Neural cell (in vitro differentiated cells): Measurements from ENCODE around the gene FBLN2. TPM values are rescaled to one million over a fixed set of nuclear protein-coding genes. Genes with fewer than 3 reads are reported as not detected.

Experiments
- H2AFZ ChIP-seq: fragments of 200-600, 300-800 bp; sonication (generic), shearing (Covaris generic); 2 replicates; pipeline ENCODE4 v1.6.0; 2014; ENCODE audit warnings: low read depth, mild to moderate bottlenecking, antibody characterized with exemption, low read length, moderate library complexity
- H3F3A ChIP-seq: fragments of 200-600 bp; shearing (Covaris generic); 2 replicates; pipeline ENCODE4 v1.6.1; 2016; ENCODE audit warnings: mild to moderate bottlenecking, moderate library complexity, mixed read lengths, antibody characterized with exemption, low read length; ENCODE audit not compliant: insufficient read depth, poor library complexity, severe bottlenecking
- H3K27ac ChIP-seq: fragments of 200-600, 300-800 bp; sonication (generic), shearing (Covaris generic); 2 replicates; pipeline ENCODE4 v1.5.1; 2014; ENCODE audit warnings: mild to moderate bottlenecking, low read length, moderate library complexity
- H3K27me3 ChIP-seq: fragments of 300-800, 200-600 bp; sonication (generic), shearing (Covaris generic); 2 replicates; pipeline ENCODE4 v1.6.0; 2014; ENCODE audit warnings: mild to moderate bottlenecking, low read depth, low read length, moderate library complexity; ENCODE audit not compliant: insufficient read depth
- H3K36me3 ChIP-seq: fragments of 300-800, 200-600 bp; sonication (generic), shearing (Covaris generic); 2 replicates; pipeline ENCODE4 v1.5.1; 2014; ENCODE audit warnings: mild to moderate bottlenecking, antibody characterized with exemption, low read length, moderate library complexity; ENCODE audit not compliant: insufficient read depth
- H3K4me2 ChIP-seq: fragments of 300-800, 200-600 bp; sonication (generic), shearing (Covaris generic); 2 replicates; pipeline ENCODE4 v1.6.0; 2014; ENCODE audit warnings: mild to moderate bottlenecking, low read length
- H3K4me3 ChIP-seq: fragments of 300-800, 200-600 bp; sonication (generic), shearing (Covaris generic); 2 replicates; pipeline ENCODE4 v1.5.1; 2014; ENCODE audit warnings: mild to moderate bottlenecking, low read length, moderate library complexity
- H3K79me2 ChIP-seq: fragments of 200-600 bp; shearing (Covaris generic); replicated peaks from 2 replicates; pipeline ENCODE4 v1.6.0; 2014; ENCODE audit warnings: mild to moderate bottlenecking, low read length, moderate library complexity; ENCODE audit not compliant: insufficient read depth
- H3K9ac ChIP-seq: fragments of 300-800, 200-600 bp; sonication (generic), shearing (Covaris generic); 2 replicates; pipeline ENCODE4 v1.6.1; 2016; ENCODE audit warnings: mild to moderate bottlenecking, low read length, mixed read lengths
- H3K9me2 ChIP-seq: fragments of 200-600 bp; shearing (Covaris generic); 2 replicates; pipeline ENCODE4 v1.6.1; 2016; ENCODE audit warnings: mild to moderate bottlenecking, low read length, mixed read lengths; ENCODE audit not compliant: insufficient read depth
- H3K9me3 ChIP-seq: fragments of 200-600, 300-800 bp; sonication (generic), shearing (Covaris generic); 2 replicates; pipeline ENCODE4 v1.6.1; 2016; ENCODE audit warnings: mild to moderate bottlenecking, mixed run types, low read length, moderate library complexity, mixed read lengths
- H4K20me1 ChIP-seq: fragments of 200-600 bp; shearing (Covaris generic); 2 replicates; pipeline ENCODE4 v1.6.1; 2016; ENCODE audit warnings: mild to moderate bottlenecking, mixed run types; ENCODE audit not compliant: insufficient read depth
- EP300 ChIP-seq: fragments of 450-650 bp; conservative IDR thresholded peaks from 2 replicates; pipeline ENCODE4 v1.6.1; 2014; ENCODE audit warnings: antibody characterized with exemption, mild to moderate bottlenecking, moderate library complexity; ENCODE audit not compliant: poor library complexity, severe bottlenecking
- EZH2 ChIP-seq: fragments of 200-600, 300-800 bp; shearing (Covaris generic), sonication (generic); IDR thresholded peaks from 2 replicates; pipeline ENCODE4 v1.6.1; 2014; ENCODE audit warnings: antibody characterized with exemption, low read length, borderline replicate concordance, mild to moderate bottlenecking; ENCODE audit not compliant: insufficient read depth, poor library complexity, severe bottlenecking
- MXI1 ChIP-seq: fragments of 450-650 bp; conservative IDR thresholded peaks from 2 replicates; pipeline ENCODE4 v1.6.1; 2014; ENCODE audit warnings: antibody characterized with exemption, mild to moderate bottlenecking; ENCODE audit not compliant: poor library complexity, severe bottlenecking
- POLR2AphosphoS5 ChIP-seq: IDR thresholded peaks from 2 replicates; pipeline ENCODE4 v1.6.1; 2012
- RAD21 ChIP-seq: fragments of 450-650 bp; conservative IDR thresholded peaks from 2 replicates; pipeline ENCODE4 v1.6.1; 2014; ENCODE audit warnings: antibody characterized with exemption, mild to moderate bottlenecking, moderate library complexity
- SMC3 ChIP-seq: fragments of 450-650 bp; conservative IDR thresholded peaks from 2 replicates; pipeline ENCODE4 v1.6.1; 2014; ENCODE audit warnings: antibody characterized with exemption, mild to moderate bottlenecking, moderate library complexity; ENCODE audit not compliant: poor library complexity
- TAF1 ChIP-seq: IDR thresholded peaks from 2 replicates; pipeline ENCODE4 v1.6.1; 2012; ENCODE audit warnings: low read depth
- polyA plus RNA-seq: library from polyadenylated mRNA; depleted of rRNA; stranded (reverse); fragments of >200 nt; gene quantifications from 2 replicates; pipeline ENCODE4 v1.2.3, GENCODE V29; 2014
- TF ChIP-seq, protein P1 (sequence below): fragments of 450-650 bp; IDR thresholded peaks from 2 replicates; pipeline ENCODE4 v1.5.1; 2014; ENCODE audit warnings: antibody characterized with exemption, mild to moderate bottlenecking, moderate library complexity; ENCODE audit not compliant: poor library complexity, severe bottlenecking
- TF ChIP-seq, protein P2 (sequence below): IDR thresholded peaks from 2 replicates; pipeline ENCODE4 v1.6.1; 2012; ENCODE audit warnings: borderline replicate concordance

FBLN2 gene
- polyA plus RNA-seq, 1 donor from 2014 or later, result 0.37 TPM

DNA sequence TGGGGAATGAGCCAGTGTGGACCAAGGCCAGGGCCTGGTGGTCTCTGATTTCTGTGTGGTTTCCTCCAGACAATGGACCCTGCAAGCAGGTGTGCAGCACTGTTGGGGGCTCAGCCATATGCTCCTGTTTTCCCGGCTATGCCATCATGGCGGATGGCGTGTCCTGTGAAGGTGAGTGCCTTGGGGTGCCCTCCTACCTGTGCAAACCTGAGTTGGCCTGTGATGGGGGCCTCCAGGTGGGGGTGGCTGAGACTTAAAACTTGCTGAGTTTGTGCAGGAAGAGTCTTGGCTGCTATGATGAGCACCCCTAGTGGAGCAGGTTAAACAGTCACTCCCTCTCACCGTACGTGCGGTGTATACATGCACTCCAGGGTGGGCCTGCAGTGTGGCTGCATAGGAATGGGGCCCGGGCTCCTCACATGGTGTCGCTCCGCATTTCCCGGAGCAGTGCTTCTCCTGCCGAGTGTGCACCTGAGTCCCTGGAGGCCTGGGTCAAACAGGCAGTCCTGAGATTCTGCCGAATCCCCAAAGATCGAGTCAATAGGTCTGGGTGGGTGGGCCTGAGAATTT, 70.8 kb downstream of the FBLN2 start:
- H3K9me3 ChIP-seq, result no peaks in the 10 kb centered on the region
- no peaks in the 10 kb centered on the region for H3K36me3 ChIP-seq
- H4K20me1 ChIP-seq, result no peaks in the 10 kb centered on the region
- no peak overlapping the region for H3K4me3 ChIP-seq
- H3F3A ChIP-seq, result no peaks in the 10 kb centered on the region
- TF ChIP-seq, protein P1, sequence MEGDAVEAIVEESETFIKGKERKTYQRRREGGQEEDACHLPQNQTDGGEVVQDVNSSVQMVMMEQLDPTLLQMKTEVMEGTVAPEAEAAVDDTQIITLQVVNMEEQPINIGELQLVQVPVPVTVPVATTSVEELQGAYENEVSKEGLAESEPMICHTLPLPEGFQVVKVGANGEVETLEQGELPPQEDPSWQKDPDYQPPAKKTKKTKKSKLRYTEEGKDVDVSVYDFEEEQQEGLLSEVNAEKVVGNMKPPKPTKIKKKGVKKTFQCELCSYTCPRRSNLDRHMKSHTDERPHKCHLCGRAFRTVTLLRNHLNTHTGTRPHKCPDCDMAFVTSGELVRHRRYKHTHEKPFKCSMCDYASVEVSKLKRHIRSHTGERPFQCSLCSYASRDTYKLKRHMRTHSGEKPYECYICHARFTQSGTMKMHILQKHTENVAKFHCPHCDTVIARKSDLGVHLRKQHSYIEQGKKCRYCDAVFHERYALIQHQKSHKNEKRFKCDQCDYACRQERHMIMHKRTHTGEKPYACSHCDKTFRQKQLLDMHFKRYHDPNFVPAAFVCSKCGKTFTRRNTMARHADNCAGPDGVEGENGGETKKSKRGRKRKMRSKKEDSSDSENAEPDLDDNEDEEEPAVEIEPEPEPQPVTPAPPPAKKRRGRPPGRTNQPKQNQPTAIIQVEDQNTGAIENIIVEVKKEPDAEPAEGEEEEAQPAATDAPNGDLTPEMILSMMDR, result no peak
- TF ChIP-seq SMC3, result no peak
- no peak for TF ChIP-seq EP300
- TF ChIP-seq, protein P2, sequence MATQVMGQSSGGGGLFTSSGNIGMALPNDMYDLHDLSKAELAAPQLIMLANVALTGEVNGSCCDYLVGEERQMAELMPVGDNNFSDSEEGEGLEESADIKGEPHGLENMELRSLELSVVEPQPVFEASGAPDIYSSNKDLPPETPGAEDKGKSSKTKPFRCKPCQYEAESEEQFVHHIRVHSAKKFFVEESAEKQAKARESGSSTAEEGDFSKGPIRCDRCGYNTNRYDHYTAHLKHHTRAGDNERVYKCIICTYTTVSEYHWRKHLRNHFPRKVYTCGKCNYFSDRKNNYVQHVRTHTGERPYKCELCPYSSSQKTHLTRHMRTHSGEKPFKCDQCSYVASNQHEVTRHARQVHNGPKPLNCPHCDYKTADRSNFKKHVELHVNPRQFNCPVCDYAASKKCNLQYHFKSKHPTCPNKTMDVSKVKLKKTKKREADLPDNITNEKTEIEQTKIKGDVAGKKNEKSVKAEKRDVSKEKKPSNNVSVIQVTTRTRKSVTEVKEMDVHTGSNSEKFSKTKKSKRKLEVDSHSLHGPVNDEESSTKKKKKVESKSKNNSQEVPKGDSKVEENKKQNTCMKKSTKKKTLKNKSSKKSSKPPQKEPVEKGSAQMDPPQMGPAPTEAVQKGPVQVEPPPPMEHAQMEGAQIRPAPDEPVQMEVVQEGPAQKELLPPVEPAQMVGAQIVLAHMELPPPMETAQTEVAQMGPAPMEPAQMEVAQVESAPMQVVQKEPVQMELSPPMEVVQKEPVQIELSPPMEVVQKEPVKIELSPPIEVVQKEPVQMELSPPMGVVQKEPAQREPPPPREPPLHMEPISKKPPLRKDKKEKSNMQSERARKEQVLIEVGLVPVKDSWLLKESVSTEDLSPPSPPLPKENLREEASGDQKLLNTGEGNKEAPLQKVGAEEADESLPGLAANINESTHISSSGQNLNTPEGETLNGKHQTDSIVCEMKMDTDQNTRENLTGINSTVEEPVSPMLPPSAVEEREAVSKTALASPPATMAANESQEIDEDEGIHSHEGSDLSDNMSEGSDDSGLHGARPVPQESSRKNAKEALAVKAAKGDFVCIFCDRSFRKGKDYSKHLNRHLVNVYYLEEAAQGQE, result no peak
- TF ChIP-seq POLR2AphosphoS5, result no peak
- no peak for TF ChIP-seq EZH2
- TF ChIP-seq TAF1, result no peak
- TF ChIP-seq RAD21, result no peak
- no peak for TF ChIP-seq MXI1
- H3K79me2 ChIP-seq, result no peaks in the 10 kb centered on the region
- no peak overlapping the region for H2AFZ ChIP-seq
- H3K27ac ChIP-seq, result no peak overlapping the region
- no peak overlapping the region for H3K9ac ChIP-seq
- H3K27me3 ChIP-seq, result no peaks in the 10 kb centered on the region
- H3K9me2 ChIP-seq, result no peaks in the 10 kb centered on the region
- no peak overlapping the region for H3K4me2 ChIP-seq

DNA sequence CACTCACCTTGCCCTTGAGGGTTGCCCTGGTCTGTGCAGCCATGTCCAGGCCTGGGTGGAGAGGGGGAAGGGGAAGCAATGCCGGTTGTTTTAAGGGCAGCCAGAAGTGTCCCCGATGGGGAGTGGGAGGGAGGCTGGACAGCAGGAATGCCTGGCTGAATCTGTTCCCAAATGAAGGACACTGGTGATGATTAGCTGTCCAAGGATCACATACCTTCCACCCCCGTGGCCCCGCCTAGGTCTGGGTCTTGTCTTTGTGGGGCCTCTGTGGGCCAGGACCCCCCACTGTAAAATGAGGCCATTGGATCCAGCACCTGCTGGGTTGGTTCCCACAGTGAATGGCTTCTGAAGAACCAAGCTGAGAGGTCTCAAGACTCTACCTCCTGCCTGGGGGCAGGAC, 71.4 kb downstream of the FBLN2 start:
- H3K4me3 ChIP-seq, result no peak overlapping the region

More for the DNA sequence above, 71.4 kb downstream of the FBLN2 start:
- TF ChIP-seq TAF1 (no peak), RAD21 (no peak), MXI1 (no peak), EZH2 (no peak), POLR2AphosphoS5 (no peak), EP300 (no peak), SMC3 (no peak)
- TF ChIP-seq, protein P1, result no peak
- TF ChIP-seq, protein P2, result no peak
- H3K9me3 ChIP-seq, result no peaks in the 10 kb centered on the region
- H3K9me2 ChIP-seq, result no peaks in the 10 kb centered on the region
- H3F3A ChIP-seq, result no peaks in the 10 kb centered on the region
- H4K20me1 ChIP-seq, result no peaks in the 10 kb centered on the region
- H3K79me2 ChIP-seq, result no peaks in the 10 kb centered on the region
- H3K9ac ChIP-seq, result no peak overlapping the region
- H3K27ac ChIP-seq, result no peak overlapping the region
- no peak overlapping the region for H2AFZ ChIP-seq
- H3K4me2 ChIP-seq, result no peak overlapping the region
- no peaks in the 10 kb centered on the region for H3K36me3 ChIP-seq
- no peaks in the 10 kb centered on the region for H3K27me3 ChIP-seq
